Measurements from ENCODE around the gene AKT3.

Gene AKT3

GRCh38 chr1:243765676-243766075 is 84.4 kb downstream of the AKT3 start:
- TF ChIP-seq, protein P1, sequence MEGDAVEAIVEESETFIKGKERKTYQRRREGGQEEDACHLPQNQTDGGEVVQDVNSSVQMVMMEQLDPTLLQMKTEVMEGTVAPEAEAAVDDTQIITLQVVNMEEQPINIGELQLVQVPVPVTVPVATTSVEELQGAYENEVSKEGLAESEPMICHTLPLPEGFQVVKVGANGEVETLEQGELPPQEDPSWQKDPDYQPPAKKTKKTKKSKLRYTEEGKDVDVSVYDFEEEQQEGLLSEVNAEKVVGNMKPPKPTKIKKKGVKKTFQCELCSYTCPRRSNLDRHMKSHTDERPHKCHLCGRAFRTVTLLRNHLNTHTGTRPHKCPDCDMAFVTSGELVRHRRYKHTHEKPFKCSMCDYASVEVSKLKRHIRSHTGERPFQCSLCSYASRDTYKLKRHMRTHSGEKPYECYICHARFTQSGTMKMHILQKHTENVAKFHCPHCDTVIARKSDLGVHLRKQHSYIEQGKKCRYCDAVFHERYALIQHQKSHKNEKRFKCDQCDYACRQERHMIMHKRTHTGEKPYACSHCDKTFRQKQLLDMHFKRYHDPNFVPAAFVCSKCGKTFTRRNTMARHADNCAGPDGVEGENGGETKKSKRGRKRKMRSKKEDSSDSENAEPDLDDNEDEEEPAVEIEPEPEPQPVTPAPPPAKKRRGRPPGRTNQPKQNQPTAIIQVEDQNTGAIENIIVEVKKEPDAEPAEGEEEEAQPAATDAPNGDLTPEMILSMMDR (conservative IDR thresholded peaks at IDR 0.05; ENCODE audit: low read depth, low read length) = no peak
- no peak for DNase-seq (ENCODE audit: low read depth)
- no peak overlapping the region for H3K4me3 ChIP-seq (ENCODE audit: low read length)

DNA sequence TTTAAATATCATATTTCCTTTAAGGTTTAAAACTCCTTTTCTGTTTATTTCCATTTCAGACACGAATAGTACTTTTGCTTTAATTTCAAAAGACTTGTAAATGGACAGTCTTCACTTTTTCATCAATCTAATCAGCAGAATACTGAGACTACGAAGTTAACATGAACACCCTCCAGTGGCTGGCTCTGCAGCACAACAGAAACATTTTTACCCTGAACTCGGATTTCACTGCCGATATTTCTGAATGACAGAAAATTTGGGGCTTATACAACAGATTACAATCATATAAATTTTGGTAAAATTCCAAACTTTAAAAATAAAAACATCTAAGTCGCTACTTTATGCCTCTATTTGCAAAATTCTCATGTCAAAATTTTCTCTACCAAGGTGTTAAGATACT is 86.2 kb downstream of the AKT3 start:
- no peak overlapping the region for H3K4me3 ChIP-seq (ENCODE audit: low read length)
- DNase-seq (ENCODE audit: low read depth) = no peak
- TF ChIP-seq, protein P1 (conservative IDR thresholded peaks at IDR 0.05; ENCODE audit: low read depth, low read length) = no peak

DNA sequence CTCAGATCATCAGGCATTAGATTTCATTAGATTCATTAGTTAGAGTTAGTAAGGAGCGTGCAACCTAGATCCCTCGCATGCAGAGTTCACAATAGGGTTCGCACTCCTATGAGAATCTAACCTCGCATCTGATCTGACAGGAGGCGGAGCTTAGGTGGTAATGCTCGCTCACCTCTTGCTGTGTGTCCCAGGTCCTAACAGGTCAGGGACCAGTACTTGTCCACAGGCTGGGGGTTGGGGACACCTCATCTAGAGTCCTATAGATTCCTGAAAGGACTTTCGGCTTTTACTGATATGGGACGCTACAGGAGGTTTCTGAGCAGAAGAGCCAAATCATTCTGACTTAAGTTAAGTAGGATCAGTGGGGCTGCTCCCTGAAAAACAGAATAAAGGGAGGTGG is 91.4 kb downstream of the AKT3 start:
- DNase-seq (ENCODE audit: low read depth) = no peak
- TF ChIP-seq, protein P1 (conservative IDR thresholded peaks at IDR 0.05; ENCODE audit: low read depth, low read length) = no peak
- H3K4me3 ChIP-seq (ENCODE audit: low read length) = no peak overlapping the region

DNA sequence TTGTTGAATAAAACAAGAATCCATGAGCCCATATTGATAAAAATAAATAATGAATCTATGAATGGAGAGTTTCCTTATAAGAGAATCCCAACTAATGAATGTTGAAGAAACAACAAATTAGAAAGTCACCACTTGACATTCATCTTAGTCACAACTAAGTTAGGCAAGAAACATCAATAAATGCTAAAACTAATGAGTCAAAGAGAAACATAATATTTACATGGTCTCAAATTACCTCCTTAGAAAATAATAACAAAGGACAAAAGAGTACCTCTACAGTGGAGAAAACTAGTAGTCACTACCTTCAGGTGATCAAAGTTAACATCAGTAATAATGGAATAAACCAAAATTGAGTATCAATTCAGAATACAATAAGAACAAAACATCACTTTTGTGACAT is 93.5 kb downstream of the AKT3 start:
- no peak for DNase-seq (ENCODE audit: low read depth)
- no peak overlapping the region for H3K4me3 ChIP-seq (ENCODE audit: low read length)
- TF ChIP-seq, protein P1 (conservative IDR thresholded peaks at IDR 0.05; ENCODE audit: low read depth, low read length) = no peak

DNA sequence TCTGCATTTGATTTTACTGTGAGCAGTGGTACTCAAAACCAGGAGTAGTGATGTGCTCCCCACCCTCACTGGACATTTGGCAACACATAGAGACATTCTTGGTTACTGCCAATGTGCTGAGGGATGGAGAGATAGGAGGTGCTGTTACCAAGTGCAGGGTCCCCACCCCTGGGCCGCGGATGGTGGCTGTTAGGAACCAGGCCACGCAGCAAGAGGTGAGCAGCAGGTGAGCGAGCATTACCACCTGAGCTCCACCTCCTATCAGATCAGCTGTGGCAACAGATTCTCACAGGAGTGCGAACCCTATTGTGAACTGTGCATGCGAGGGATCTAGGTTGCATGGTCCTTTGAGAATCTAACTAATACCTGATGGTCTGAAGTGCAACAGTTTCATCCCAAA is 95.7 kb downstream of the AKT3 start:
- DNase-seq (ENCODE audit: low read depth) = no peak
- H3K4me3 ChIP-seq (ENCODE audit: low read length) = no peak overlapping the region
- TF ChIP-seq, protein P1 (conservative IDR thresholded peaks at IDR 0.05; ENCODE audit: low read depth, low read length) = no peak

GRCh38 chr1:243751506-243751905 is 98.5 kb downstream of the AKT3 start:
- no peak for DNase-seq (ENCODE audit: low read depth)
- H3K4me3 ChIP-seq (ENCODE audit: low read length) = no peak overlapping the region
- TF ChIP-seq, protein P1 (conservative IDR thresholded peaks at IDR 0.05; ENCODE audit: low read depth, low read length) = no peak

GRCh38 chr1:243748706-243749283 is 101.2 kb downstream of the AKT3 start:
- TF ChIP-seq, protein P1 (conservative IDR thresholded peaks at IDR 0.05; ENCODE audit: low read depth, low read length) = peak; percentile 79
- peak; percentile 64 for DNase-seq (ENCODE audit: low read depth)
- H3K4me3 ChIP-seq (ENCODE audit: low read length) = no peak overlapping the region
